ENCODE data around the gene FAM210A. TPM values are rescaled to one million over a fixed set of nuclear protein-coding genes. Genes with fewer than 3 reads are reported as not detected.
A peak's percentile ranks its signal among the peaks of the same experiment; 100 is the strongest.

The FAM210A gene
- total and polyA plus RNA-seq, 2 of the 4 experiments (the other 2 are of a cell fraction), result 9.8 to 25.3 TPM

DNA sequence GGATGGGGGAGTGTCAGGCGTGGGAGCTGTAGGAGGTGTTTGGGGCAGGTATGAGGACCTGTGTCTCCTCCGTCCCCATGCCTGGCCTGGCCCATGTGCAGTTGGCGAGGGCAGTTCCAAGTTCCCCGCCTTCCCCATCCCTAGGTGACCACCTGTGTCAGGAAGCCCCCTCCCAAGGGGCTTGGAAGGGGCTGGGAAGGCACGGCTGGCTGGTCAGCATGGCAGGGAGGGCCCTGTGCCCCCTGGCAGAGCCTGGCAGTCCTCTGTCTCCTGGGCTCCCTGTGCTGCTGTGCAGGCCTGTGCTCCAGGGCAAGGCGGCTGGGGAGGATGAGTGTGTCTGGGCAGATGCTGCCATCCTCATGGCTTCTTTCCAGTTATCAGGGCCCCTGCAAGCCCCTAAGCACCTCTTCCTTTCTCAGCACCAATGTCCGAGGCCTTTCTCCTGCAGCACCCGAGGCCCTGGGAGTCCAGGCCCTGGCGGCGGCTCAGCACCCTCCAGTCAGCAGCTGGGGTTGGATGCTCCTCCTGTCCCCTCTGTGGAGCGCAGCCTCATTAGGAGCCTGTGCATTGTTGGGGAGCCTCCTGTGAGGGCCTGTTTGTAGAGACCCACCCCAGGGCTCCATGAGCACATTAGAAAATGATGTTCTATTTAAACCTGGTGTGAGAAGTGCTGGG is 101.7 kb downstream of the FAM210A start:
- H2AK5ac ChIP-seq (ENCODE audit: low read depth, low read length), result no peak overlapping the region
- no peak overlapping the region for H3K14ac ChIP-seq (replicated peaks; ENCODE audit: low read depth, low read length)
- TF ChIP-seq NFE2L2 (IDR thresholded peaks at IDR 0.05; ENCODE audit: low read depth, low read length) (no peak), RFX5 (IDR thresholded peaks at IDR 0.05; ENCODE audit: low read depth, low read length) (no peak), MAZ (IDR thresholded peaks at IDR 0.05; ENCODE audit: borderline replicate concordance, low read depth, low read length) (no peak)
- TF ChIP-seq, protein P1, sequence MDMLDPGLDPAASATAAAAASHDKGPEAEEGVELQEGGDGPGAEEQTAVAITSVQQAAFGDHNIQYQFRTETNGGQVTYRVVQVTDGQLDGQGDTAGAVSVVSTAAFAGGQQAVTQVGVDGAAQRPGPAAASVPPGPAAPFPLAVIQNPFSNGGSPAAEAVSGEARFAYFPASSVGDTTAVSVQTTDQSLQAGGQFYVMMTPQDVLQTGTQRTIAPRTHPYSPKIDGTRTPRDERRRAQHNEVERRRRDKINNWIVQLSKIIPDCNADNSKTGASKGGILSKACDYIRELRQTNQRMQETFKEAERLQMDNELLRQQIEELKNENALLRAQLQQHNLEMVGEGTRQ (IDR thresholded peaks at IDR 0.05; ENCODE audit: low read depth, low read length), result no peak
- H4K5ac ChIP-seq (ENCODE audit: low read depth, low read length), result no peak overlapping the region
- ChIA-PET CTCF (no interaction called here), POLR2A (ENCODE audit: unreplicated experiment) (no interaction called here)
- H3K4me3 ChIP-seq (ENCODE audit: insufficient read depth, low read depth, low read length), result no peak overlapping the region
- peak overlapping the region; percentile 28 for H2AK9ac ChIP-seq (replicated peaks; ENCODE audit: low read depth, low read length, poor library complexity)
- no peaks in the 10 kb centered on the region for H3K4me1 ChIP-seq (ENCODE audit: control insufficient read depth, insufficient read depth, low read length)
- ATAC-seq (ENCODE audit: low read depth) (no peak), DNase-seq (no peak)
- no peak overlapping the region for H3K18ac ChIP-seq (ENCODE audit: low read depth, low read length)
- no peak overlapping the region for H3K56ac ChIP-seq (ENCODE audit: extremely low read depth, insufficient read depth, low read length)
- H3K9me3 ChIP-seq (ENCODE audit: control insufficient read depth, insufficient read depth, low read length), result no peaks in the 10 kb centered on the region
- H3K23ac ChIP-seq (ENCODE audit: low read depth, low read length), result no peak overlapping the region
- H2BK120ac ChIP-seq (ENCODE audit: low read depth, low read length), result no peak overlapping the region
- H2BK5ac ChIP-seq (ENCODE audit: low read depth, low read length, poor library complexity, severe bottlenecking), result no peak overlapping the region
- H3K4ac ChIP-seq (ENCODE audit: low read depth, low read length), result no peak overlapping the region
- no peaks in the 10 kb centered on the region for H4K20me1 ChIP-seq (ENCODE audit: insufficient read depth, low read length)
- no peak overlapping the region for H3K27ac ChIP-seq (ENCODE audit: insufficient read depth, low read length)
- no peak overlapping the region for H3K4me2 ChIP-seq (ENCODE audit: low read depth, low read length)
- no peak overlapping the region for H2BK15ac ChIP-seq (ENCODE audit: low read depth, low read length)
- no TSS peak for BruUV-seq (replicated peaks)
- no peaks in the 10 kb centered on the region for H3K9me1 ChIP-seq (ENCODE audit: insufficient read depth, low read length)
- peaks cover 15% of the 10 kb centered on the region; the same call in 1 of the 2 replicates for H3K27me3 ChIP-seq (ENCODE audit: control insufficient read depth, insufficient read depth, low read length)
- WGBS, 2 experiments (ENCODE audit: extremely low coverage in 2 of 2, insufficient read length in 1 of 2), result 34% methylated on average over 3 of the region's 11 CpGs; no CpG with 5 or more reads in 1 of the 2 experiments
- no peak overlapping the region for H2AFZ ChIP-seq (replicated peaks; ENCODE audit: low read length, poor library complexity)
- dilution Hi-C loops (cut with HindIII; ENCODE audit: low sequenced_read_pairs, unreplicated experiment) (no loop called here), in situ Hi-C loops (cut with MboI; ENCODE audit: low sequenced_read_pairs) (loop anchor here (25.0 kb wide), 2 partner anchors 612 to 862 kb away; no protein-coding TSS in a partner anchor), intact Hi-C loops (cut with micrococcal nuclease) (no loop called here)
- no peaks in the 10 kb centered on the region for H3K36me3 ChIP-seq (ENCODE audit: control insufficient read depth, insufficient read depth, low read length)
- no peak overlapping the region for H4K8ac ChIP-seq (ENCODE audit: low read depth in 2 of 2, low read length in 2 of 2)
- no peaks in the 10 kb centered on the region for H3K79me1 ChIP-seq (ENCODE audit: low read depth in 1 of 2, low read length in 2 of 2)
- no peak overlapping the region for H3K9ac ChIP-seq (ENCODE audit: low read depth, low read length)
- no peak overlapping the region for H2BK20ac ChIP-seq (ENCODE audit: low read depth, low read length)
- no peak overlapping the region for H4K91ac ChIP-seq (ENCODE audit: insufficient read depth, low read depth, low read length)

All from IMR-90 (cell line).